PFSK-1 (cell line): Measurements from ENCODE around the gene HSBP1L1.

ENCODE experiments used
- FOXP2 ChIP-seq: optimal IDR thresholded peaks from 2 replicates; pipeline ENCODE3; 2011; ENCODE audit warnings: borderline replicate concordance, control low read depth, inconsistent platforms; ENCODE audit not compliant: insufficient read depth; ENCODE audit errors: extremely low read length, extremely low read depth
- POLR2AphosphoS5 ChIP-seq: IDR thresholded peaks from 2 replicates; pipeline ENCODE4 v1.6.1; 2012; ENCODE audit warnings: low read depth, mild to moderate bottlenecking, control low read depth, low read length, moderate library complexity
- REST ChIP-seq, 2 experiments: IDR thresholded peaks; 2 replicates each; pipeline versions ENCODE4 v1.6.1 to v1.8.0; 2011 to 2012; ENCODE audit warnings: low read depth in 2 of 2, low read length in 2 of 2, control low read depth in 1 of 2, inconsistent platforms in 1 of 2, mild to moderate bottlenecking in 1 of 2, moderate library complexity in 1 of 2; ENCODE audit not compliant: insufficient read depth in 1 of 2
- SIN3A ChIP-seq: IDR thresholded peaks from 2 replicates; pipeline ENCODE4 v1.6.1; 2012; ENCODE audit warnings: mild to moderate bottlenecking, low read length, moderate library complexity, borderline replicate concordance; ENCODE audit not compliant: insufficient read depth
- TAF1 ChIP-seq: IDR thresholded peaks from 2 replicates; pipeline ENCODE4 v1.6.1; 2012; ENCODE audit warnings: low read length, control low read depth, borderline replicate concordance; ENCODE audit not compliant: insufficient read depth

The HSBP1L1 gene

GRCh38 chr18:79953971-79954651, 10.3 kb upstream of the HSBP1L1 start:
- TF ChIP-seq SIN3A (no peak), TAF1 (no peak), REST (IDR thresholded peaks at IDR 0.05; ENCODE audit: insufficient read depth in 1 of 2, low read depth in 2 of 2, low read length in 2 of 2) (no peak), POLR2AphosphoS5 (no peak), FOXP2 (no peak)

- TF ChIP-seq FOXP2: no peak
- TF ChIP-seq REST (IDR thresholded peaks at IDR 0.05; ENCODE audit: insufficient read depth in 1 of 2, low read depth in 2 of 2, low read length in 2 of 2): no peak
- TF ChIP-seq TAF1: no peak
- TF ChIP-seq SIN3A: no peak
- TF ChIP-seq POLR2AphosphoS5: no peak
Measured at GRCh38 chr18:79954791-79955190, 9.7 kb upstream of the HSBP1L1 start.

- no peak for TF ChIP-seq TAF1
- TF ChIP-seq SIN3A: no peak
- no peak for TF ChIP-seq REST (IDR thresholded peaks at IDR 0.05; ENCODE audit: insufficient read depth in 1 of 2, low read depth in 2 of 2, low read length in 2 of 2)
- no peak for TF ChIP-seq POLR2AphosphoS5
- no peak for TF ChIP-seq FOXP2
Measured at GRCh38 chr18:79955302-79956075, 9.0 kb upstream of the HSBP1L1 start.

- TF ChIP-seq TAF1 (no peak), SIN3A (no peak), REST (IDR thresholded peaks at IDR 0.05; ENCODE audit: insufficient read depth in 1 of 2, low read depth in 2 of 2, low read length in 2 of 2) (no peak), POLR2AphosphoS5 (no peak), FOXP2 (no peak)
Measured at GRCh38 chr18:79956276-79956675, 8.2 kb upstream of the HSBP1L1 start.
